ENCODE data around the gene CENPX. TPM values are rescaled to one million over a fixed set of nuclear protein-coding genes. Genes with fewer than 3 reads are reported as not detected.

CENPX gene
- total and polyA plus RNA-seq, 2 of the 13 experiments (the other 11 are each of a cell fraction or from before 2014, with no cell fraction given), result 92.7 to 170 TPM

DNA sequence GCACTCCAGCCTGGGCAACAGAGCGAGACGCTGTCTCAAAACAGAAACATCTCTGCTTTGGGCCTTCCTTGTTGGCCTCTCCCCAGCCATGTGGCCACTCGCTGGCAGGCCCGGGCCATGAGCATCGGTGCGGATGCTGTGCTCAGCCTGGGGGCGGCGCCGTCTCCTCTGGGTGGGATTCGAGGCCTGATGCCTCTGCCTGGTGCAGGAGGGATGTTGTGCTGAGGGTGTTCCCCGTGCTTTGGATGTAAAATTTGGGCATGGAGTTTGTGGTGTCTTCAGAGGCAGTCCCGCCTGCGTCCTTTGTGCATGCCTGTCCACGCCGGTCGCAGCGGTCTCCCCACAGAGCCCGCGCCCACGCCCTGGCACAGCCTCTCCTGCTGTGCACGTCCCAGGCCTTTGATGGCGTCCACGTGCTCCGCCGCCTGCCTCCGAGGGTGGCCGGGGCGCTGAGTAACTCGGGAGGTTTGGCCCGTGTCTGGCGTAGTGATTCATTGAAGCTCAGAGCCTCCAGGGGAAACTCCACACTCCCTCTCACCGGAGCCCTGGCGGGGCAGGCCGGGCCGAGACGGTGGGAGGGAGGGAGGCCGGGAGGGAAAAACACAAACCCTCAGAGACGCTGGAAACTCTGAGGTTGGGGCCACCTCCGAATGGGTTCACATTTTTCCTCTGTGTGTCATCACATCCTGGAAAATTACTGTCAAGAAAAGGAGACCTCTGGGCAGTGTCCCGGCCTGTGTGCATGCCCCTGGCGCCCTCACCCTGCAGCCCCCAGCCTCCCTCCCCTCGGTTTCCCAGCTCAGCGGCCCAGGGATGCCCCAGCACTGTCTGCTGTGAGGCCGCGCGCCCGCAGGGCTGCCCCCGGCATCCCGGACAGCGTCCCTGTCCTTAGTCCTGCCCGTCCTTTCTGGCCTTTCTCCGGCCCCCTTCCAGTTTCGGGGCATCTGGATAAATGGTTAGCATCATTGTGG, 19.0 kb downstream of the CENPX start (continued):
- TF ChIP-seq ZNF776 (CRISPR knock-in tag; IDR thresholded peaks at IDR 0.05) (peak; percentile 60; the same call in 1 of the 2 replicates), ZFX (CRISPR knock-in tag; IDR thresholded peaks at IDR 0.05; ENCODE audit: low read depth) (peak; percentile 89), ZSCAN21 (CRISPR knock-in tag; IDR thresholded peaks at IDR 0.05; ENCODE audit: borderline replicate concordance) (peak; percentile 77; the same call in 1 of the 2 replicates), CENPX (CRISPR knock-in tag; IDR thresholded peaks at IDR 0.05) (no peak), ZNF709 (CRISPR knock-in tag; IDR thresholded peaks at IDR 0.05) (no peak), SAFB2 (CRISPR knock-in tag; IDR thresholded peaks at IDR 0.05; ENCODE audit: borderline replicate concordance, low read depth) (peak; percentile 81; the same call in 1 of the 2 replicates), ZNF225 (CRISPR knock-in tag; IDR thresholded peaks at IDR 0.05) (peak; percentile 88), NAIF1 (CRISPR knock-in tag; IDR thresholded peaks at IDR 0.05; ENCODE audit: borderline replicate concordance) (peak; percentile 60; the same call in 1 of the 2 replicates), ZNF260 (CRISPR knock-in tag; IDR thresholded peaks at IDR 0.05; ENCODE audit: borderline replicate concordance, low read depth) (0 out of 2 replicates have a peak, but pooled peaks have one; percentile 70), ZNF564 (CRISPR knock-in tag; IDR thresholded peaks at IDR 0.05) (0 out of 2 replicates have a peak, but pooled peaks have one; percentile 58), HNF4A (CRISPR knock-in tag; IDR thresholded peaks at IDR 0.05) (no peak), ZNF589 (CRISPR knock-in tag; conservative IDR thresholded peaks at IDR 0.05) (peak; percentile 57; the same call in 1 of the 2 replicates), ZNF816 (CRISPR knock-in tag; IDR thresholded peaks at IDR 0.05; ENCODE audit: borderline replicate concordance) (no peak), SP4 (CRISPR knock-in tag; IDR thresholded peaks at IDR 0.05) (peak; percentile 82), MED1 (CRISPR knock-in tag; IDR thresholded peaks at IDR 0.05) (peak; percentile 92), ZNF207 (IDR thresholded peaks at IDR 0.05; ENCODE audit: borderline replicate concordance) (no peak), NPAS2 (CRISPR knock-in tag; IDR thresholded peaks at IDR 0.05; ENCODE audit: borderline replicate concordance) (no peak)
- TF ChIP-seq, protein P1, sequence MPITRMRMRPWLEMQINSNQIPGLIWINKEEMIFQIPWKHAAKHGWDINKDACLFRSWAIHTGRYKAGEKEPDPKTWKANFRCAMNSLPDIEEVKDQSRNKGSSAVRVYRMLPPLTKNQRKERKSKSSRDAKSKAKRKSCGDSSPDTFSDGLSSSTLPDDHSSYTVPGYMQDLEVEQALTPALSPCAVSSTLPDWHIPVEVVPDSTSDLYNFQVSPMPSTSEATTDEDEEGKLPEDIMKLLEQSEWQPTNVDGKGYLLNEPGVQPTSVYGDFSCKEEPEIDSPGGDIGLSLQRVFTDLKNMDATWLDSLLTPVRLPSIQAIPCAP (CRISPR knock-in tag; IDR thresholded peaks at IDR 0.05; ENCODE audit: low read depth), result no peak; the same call in 1 of the 2 replicates
- TF ChIP-seq, protein P2, sequence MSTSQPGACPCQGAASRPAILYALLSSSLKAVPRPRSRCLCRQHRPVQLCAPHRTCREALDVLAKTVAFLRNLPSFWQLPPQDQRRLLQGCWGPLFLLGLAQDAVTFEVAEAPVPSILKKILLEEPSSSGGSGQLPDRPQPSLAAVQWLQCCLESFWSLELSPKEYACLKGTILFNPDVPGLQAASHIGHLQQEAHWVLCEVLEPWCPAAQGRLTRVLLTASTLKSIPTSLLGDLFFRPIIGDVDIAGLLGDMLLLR (CRISPR knock-in tag; IDR thresholded peaks at IDR 0.05), result peak; percentile 94
- TF ChIP-seq, protein P3, sequence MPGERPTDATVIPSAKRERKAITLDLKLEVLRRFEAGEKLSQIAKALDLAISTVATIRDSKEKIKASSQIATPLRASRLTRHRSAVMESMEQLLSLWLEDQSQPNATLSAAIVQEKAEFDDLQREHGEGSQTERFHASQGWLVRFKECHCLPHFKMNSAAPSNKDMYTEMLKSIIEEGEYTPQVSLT (CRISPR knock-in tag; IDR thresholded peaks at IDR 0.05; ENCODE audit: borderline replicate concordance, low read depth), result no peak; the same call in 1 of the 2 replicates
- TF ChIP-seq, protein P4, sequence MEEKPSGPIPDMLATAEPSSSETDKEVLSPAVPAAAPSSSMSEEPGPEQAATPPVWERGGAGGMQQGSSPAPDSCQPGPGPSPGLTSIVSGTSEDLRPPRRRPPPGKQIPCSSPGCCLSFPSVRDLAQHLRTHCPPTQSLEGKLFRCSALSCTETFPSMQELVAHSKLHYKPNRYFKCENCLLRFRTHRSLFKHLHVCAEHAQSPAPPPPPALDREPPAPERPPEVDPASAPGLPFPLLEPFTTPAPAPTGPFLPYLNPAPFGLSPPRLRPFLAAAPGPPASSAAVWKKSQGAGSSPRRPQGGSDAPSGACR (CRISPR knock-in tag; IDR thresholded peaks at IDR 0.05), result peak; percentile 16
- TF ChIP-seq, protein P5, sequence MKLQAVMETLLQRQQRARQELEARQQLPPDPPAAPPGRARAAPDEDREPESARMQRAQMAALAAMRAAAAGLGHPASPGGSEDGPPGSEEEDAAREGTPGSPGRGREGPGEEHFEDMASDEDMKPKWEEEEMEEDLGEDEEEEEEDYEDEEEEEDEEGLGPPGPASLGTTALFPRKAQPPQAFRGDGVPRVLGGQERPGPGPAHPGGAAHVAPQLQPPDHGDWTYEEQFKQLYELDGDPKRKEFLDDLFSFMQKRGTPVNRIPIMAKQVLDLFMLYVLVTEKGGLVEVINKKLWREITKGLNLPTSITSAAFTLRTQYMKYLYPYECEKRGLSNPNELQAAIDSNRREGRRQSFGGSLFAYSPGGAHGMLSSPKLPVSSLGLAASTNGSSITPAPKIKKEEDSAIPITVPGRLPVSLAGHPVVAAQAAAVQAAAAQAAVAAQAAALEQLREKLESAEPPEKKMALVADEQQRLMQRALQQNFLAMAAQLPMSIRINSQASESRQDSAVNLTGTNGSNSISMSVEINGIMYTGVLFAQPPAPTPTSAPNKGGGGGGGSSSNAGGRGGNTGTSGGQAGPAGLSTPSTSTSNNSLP (IDR thresholded peaks at IDR 0.05; ENCODE audit: low read depth, low read length), result no peak

All from HepG2 (cell line).